ENCODE measurements around the gene SH2B2.
"Not testable (repeated sequence)": the region's sequence is repeated elsewhere in the genome, so short reads cannot be mapped to it uniquely, and the experiment has no call there.

The SH2B2 gene

GRCh38 chr7:102306916-102307677 lies 20.4 kb downstream of the SH2B2 start:
- DNase-seq = no peak

- DNase-seq = no peak
Measured at GRCh38 chr7:102310414-102310815, 23.7 kb downstream of the SH2B2 start.

DNA sequence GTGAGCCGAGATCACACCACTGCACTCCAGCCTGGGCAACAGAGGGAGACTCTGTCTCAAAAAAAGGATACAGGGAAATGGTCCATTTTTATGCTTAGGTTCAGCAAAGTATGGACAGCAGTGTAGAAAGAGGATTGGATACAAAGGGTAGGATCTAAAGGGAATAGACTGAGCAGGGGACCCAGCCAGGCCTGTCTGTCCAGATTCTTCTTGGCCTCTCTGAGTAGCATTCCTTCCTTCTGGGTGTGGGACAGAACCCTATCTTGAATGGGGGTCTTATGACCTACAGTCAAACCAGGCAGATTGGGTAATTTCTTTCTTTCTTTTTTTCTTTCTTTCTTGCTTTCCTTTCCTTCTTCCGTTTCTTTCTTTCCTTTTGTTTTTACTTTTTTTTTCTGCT lies 25.6 kb downstream of the SH2B2 start:
- DNase-seq = no peak

DNA sequence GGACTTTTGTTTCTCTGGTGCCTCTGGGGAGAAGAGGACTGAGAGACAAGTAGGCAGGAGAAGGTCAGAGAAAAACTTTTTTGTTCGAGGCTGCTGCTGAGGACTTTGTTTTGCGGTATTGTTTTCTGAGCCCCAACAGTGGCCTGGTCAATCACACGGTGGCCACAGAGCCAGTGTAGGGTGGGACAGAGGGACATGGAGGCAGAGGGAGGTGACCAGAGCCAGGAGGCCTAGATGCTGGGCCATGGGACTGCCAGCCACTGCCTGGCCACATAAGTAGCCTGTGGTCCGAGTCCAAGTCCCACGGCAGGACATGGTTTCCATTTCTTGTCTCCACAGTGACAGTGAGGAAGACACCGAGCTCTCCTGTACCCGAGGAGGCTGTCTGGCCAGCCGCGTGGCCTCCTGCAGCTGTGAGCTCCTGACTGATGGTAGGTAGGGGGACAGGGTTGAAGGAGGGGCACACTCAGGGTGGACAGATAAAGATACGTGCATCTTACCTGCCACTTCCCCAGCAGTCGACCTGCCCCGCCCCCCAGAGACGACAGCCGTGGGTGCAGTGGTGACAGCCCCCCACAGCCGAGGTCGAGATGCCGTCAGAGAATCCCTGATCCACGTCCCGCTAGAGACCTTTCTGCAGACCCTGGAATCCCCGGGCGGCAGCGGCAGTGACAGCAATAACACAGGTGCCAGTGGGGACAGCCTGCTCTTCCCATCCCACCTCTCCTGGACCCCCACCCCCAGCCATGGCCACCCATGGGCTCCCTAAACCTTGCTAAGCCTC lies 27.5 kb downstream of the SH2B2 start:
- DNase-seq = no peak

- DNase-seq = no peak
Measured at GRCh38 chr7:102317231-102318059, 30.8 kb downstream of the SH2B2 start.

- no peak for DNase-seq
Measured at GRCh38 chr7:102318482-102318971, 31.9 kb downstream of the SH2B2 start.

GRCh38 chr7:102319671-102320070 lies 33.0 kb downstream of the SH2B2 start:
- no peak for DNase-seq

DNA sequence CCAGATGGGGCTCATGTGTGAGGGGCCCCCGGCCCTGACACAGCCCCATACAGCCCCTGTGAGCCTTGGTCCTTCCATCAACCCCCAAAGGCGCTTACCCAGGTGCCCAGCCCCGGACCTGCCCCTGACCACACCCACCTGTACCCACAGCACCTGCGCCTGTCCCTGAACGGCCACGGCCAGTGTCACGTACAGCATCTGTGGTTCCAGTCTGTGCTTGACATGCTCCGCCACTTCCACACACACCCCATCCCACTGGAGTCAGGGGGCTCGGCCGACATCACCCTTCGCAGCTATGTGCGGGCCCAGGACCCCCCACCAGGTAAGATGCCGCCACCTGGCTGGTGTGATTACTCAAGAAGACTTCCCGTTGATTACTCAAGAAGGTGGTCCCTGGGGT lies 33.5 kb downstream of the SH2B2 start:
- DNase-seq = no peak

- DNase-seq = no peak
Measured at GRCh38 chr7:102320601-102321350, 34.1 kb downstream of the SH2B2 start.

GRCh38 chr7:102321351-102322201 lies 34.9 kb downstream of the SH2B2 start:
- no peak for DNase-seq

- no peak for DNase-seq
Measured at GRCh38 chr7:102322202-102322715, 35.6 kb downstream of the SH2B2 start.

- DNase-seq = no peak
Measured at GRCh38 chr7:102323914-102324195, 37.2 kb downstream of the SH2B2 start.

- DNase-seq = not testable (repeated sequence)
Measured at GRCh38 chr7:102325106-102325505, 38.4 kb downstream of the SH2B2 start.

- DNase-seq = no peak
Measured at GRCh38 chr7:102326157-102326889, 39.7 kb downstream of the SH2B2 start.

DNA sequence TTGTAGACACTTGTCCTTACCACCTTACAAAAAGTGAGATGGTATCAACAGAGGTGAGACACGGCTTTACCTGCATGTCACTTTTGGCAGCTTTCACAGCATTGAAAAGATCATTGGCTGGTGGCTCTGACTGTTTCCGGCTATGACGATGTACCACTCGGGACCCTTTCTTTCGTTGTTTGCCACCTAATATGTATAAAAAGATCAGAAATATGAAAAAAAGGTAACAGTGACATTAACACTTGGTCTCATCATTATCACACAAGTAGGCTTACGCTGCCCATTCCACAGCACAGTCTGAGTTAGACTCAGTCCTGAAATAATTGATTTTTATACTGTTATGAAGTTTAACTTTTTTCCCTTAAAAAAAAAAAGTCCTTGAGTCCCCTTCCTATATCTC lies 40.5 kb downstream of the SH2B2 start:
- DNase-seq = not testable (repeated sequence)

DNA sequence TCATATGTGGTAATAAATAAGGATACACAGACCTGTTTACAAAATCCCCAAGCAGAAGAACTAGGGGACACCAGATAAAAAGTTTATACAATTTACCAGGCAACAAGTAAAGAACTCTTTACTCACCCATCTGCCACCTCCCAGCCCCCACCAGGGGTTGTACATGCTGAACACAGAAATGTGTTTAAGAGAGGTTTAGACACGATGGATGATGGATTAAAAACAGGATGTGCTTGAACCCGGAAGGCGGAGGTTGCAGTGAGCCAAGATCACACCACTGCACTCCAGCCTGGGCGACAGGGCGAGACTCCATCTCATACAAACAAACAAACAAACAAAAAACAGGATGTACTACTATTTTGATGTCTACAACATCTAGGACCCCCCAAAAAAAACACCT lies 42.2 kb downstream of the SH2B2 start:
- DNase-seq = not testable (repeated sequence)

GRCh38 chr7:102329366-102329765 lies 42.7 kb downstream of the SH2B2 start:
- peak; percentile 1 for DNase-seq

GRCh38 chr7:102330666-102331460 lies 44.2 kb downstream of the SH2B2 start:
- DNase-seq = not testable (repeated sequence)

- DNase-seq = not testable (repeated sequence)
Measured at GRCh38 chr7:102335574-102335973, 48.9 kb downstream of the SH2B2 start.

GRCh38 chr7:102337002-102337401 lies 50.3 kb downstream of the SH2B2 start:
- DNase-seq = not testable (repeated sequence)

Measured in GF-D8 (cell line).